HepG2 (cell line): ENCODE measurements around the gene CCDC142. TPM values are rescaled to one million over a fixed set of nuclear protein-coding genes. Genes with fewer than 3 reads are reported as not detected.

Source experiments
- BCL3 ChIP-seq: sonication (generic); formaldehyde crosslinking; IDR thresholded peaks from 2 replicates; pipeline ENCODE4 v1.5.1; 2020; ENCODE audit warnings: mild to moderate bottlenecking, missing genetic modification reagents, moderate library complexity
- CBX1 ChIP-seq: IDR thresholded peaks from one replicate; pipeline ENCODE4 v1.6.1; 2016; ENCODE audit warnings: antibody characterized with exemption, low read depth
- GMEB2 ChIP-seq: IDR thresholded peaks from 2 replicates; pipeline ENCODE4 v1.6.1; 2016; ENCODE audit warnings: missing biosample characterization, missing genetic modification reagents, low read depth
- IRF1 ChIP-seq: sonication (generic); formaldehyde crosslinking; IDR thresholded peaks from 2 replicates; pipeline ENCODE4 v1.4.0; 2020; ENCODE audit warnings: low read depth, mild to moderate bottlenecking, missing genetic modification reagents
- NONO ChIP-seq, 2 experiments: fragments of 450-650 bp in 1 of 2; sonication (generic) in 1 of 2; formaldehyde crosslinking in 1 of 2; IDR thresholded peaks in 1 of 2; conservative IDR thresholded peaks in 1 of 2; 2 replicates each; pipeline versions ENCODE4 v1.6.1 to v1.8.0; 2017 to 2022; ENCODE audit warnings: mild to moderate bottlenecking in 1 of 2, missing genetic modification reagents in 1 of 2, moderate library complexity in 1 of 2
- NR2F1 ChIP-seq, 2 experiments: fragments of 450-650 bp in 1 of 2; formaldehyde crosslinking in 1 of 2; IDR thresholded peaks; 2 replicates each; pipeline versions ENCODE4 v1.5.0 to v1.6.1; 2016 to 2020; ENCODE audit warnings: mild to moderate bottlenecking in 1 of 2, missing compliant biosample characterization in 1 of 2, missing genetic modification reagents in 1 of 2, moderate library complexity in 1 of 2
- PAXIP1 ChIP-seq: sonication (generic); formaldehyde crosslinking; conservative IDR thresholded peaks from 2 replicates; pipeline ENCODE4 v1.4.0; 2020; ENCODE audit warnings: mild to moderate bottlenecking, missing genetic modification reagents, moderate library complexity
- PRDM10 ChIP-seq: sonication (generic); formaldehyde crosslinking; IDR thresholded peaks from 2 replicates; pipeline ENCODE4 v1.4.0; 2020; ENCODE audit warnings: low read depth, missing genetic modification reagents
- TFAP4 ChIP-seq: sonication (generic); IDR thresholded peaks from 2 replicates; pipeline ENCODE4 v1.6.1; 2016; ENCODE audit warnings: low read depth, borderline replicate concordance
- ZEB1 ChIP-seq: IDR thresholded peaks from 2 replicates; pipeline ENCODE4 v1.6.1; 2012; ENCODE audit warnings: mild to moderate bottlenecking, low read depth, inconsistent platforms; ENCODE audit not compliant: insufficient replicate concordance
- ZNF224 ChIP-seq: sonication (generic); formaldehyde crosslinking; IDR thresholded peaks from 2 replicates; pipeline ENCODE4 v1.5.0; 2020; ENCODE audit warnings: mild to moderate bottlenecking, missing genetic modification reagents
- ZNF468 ChIP-seq: sonication (generic); formaldehyde crosslinking; IDR thresholded peaks from 2 replicates; pipeline ENCODE4 v1.8.0; 2022; ENCODE audit warnings: mild to moderate bottlenecking, moderate library complexity, missing genetic modification reagents
- ZNF572 ChIP-seq: sonication (generic); formaldehyde crosslinking; IDR thresholded peaks from 2 replicates; pipeline ENCODE4 v1.5.1; 2020; ENCODE audit warnings: mild to moderate bottlenecking, missing genetic modification reagents
- ZNF749 ChIP-seq: sonication (generic); formaldehyde crosslinking; IDR thresholded peaks from 2 replicates; pipeline ENCODE4 v1.8.0; 2022; ENCODE audit warnings: mild to moderate bottlenecking, missing genetic modification reagents, moderate library complexity, borderline replicate concordance
- polyA plus RNA-seq, 8 experiments: library from polyadenylated mRNA; depleted of rRNA in 3 of 8; stranded (reverse) in 7 of 8; unstranded in 1 of 8; fragments of >200 nt; fragmentation: Illumina TruSeq in 4 of 8; extraction: Trizol in 4 of 8; gene quantifications; 2 replicates each; pipeline versions ENCODE4 v1.2.1 to v1.2.3, GENCODE V29; 2011 to 2016; ENCODE audit warnings: low read depth in 4 of 8, missing spikeins in 1 of 8, mixed read lengths in 1 of 8; ENCODE audit not compliant: insufficient read depth in 1 of 8
- total RNA-seq, 5 experiments: library from RNA; depleted of rRNA; stranded (reverse); fragments of >200 nt; fragmentation: Illumina TruSeq; extraction: Trizol; gene quantifications; 2 replicates each; pipeline ENCODE4 v1.2.3, GENCODE V29; 2016; ENCODE audit warnings: low read depth in 1 of 5

CCDC142 gene
- total and polyA plus RNA-seq, 2 of the 13 experiments (the other 11 are each of a cell fraction or from before 2014, with no cell fraction given), result 14.7 to 30.4 TPM

- TF ChIP-seq IRF1 (CRISPR knock-in tag) (0 out of 2 replicates have a peak, but pooled peaks have one; percentile 64), PRDM10 (CRISPR knock-in tag) (peak; percentile 71; the same call in 1 of the 2 replicates), CBX1 (peak; percentile 88), ZEB1 (peak; percentile 33), ZNF224 (CRISPR knock-in tag) (0 out of 2 replicates have a peak, but pooled peaks have one; percentile 38), GMEB2 (peak; percentile 49; the same call in 1 of the 2 replicates), ZNF572 (CRISPR knock-in tag) (peak; percentile 83; the same call in 1 of the 2 replicates), ZNF468 (peak; percentile 7; the same call in 1 of the 2 replicates), TFAP4 (0 out of 2 replicates have a peak, but pooled peaks have one; percentile 15), NR2F1 (CRISPR knock-in tag; IDR thresholded peaks at IDR 0.05) (no peak), ZNF749 (CRISPR knock-in tag) (no peak; the same call in none of the 2 replicates), NONO (IDR thresholded peaks at IDR 0.05) (no peak), NONO (CRISPR knock-in tag; conservative IDR thresholded peaks at IDR 0.05) (peak; percentile 93), PAXIP1 (CRISPR knock-in tag) (peak; percentile 64), BCL3 (CRISPR knock-in tag) (no peak; the same call in 1 of the 2 replicates)
Measured at GRCh38 chr2:74482801-74483674, at the start of gene CCDC142, which contains the start of gene TTC31 (continued).
